Mammary epithelial cell (primary cell): ENCODE results near the gene AKT1S1.

Experiments used
- EZH2 ChIP-seq: IDR thresholded peaks from 2 replicates; pipeline ENCODE4 v1.6.1; 2012; ENCODE audit warnings: low read length, inconsistent platforms, borderline replicate concordance
- TF ChIP-seq, protein P1 (sequence below), 2 donors: IDR thresholded peaks in 1 of 2; conservative IDR thresholded peaks in 1 of 2; 2 replicates each; pipeline ENCODE4 v1.5.1; 2011 to 2012; ENCODE audit warnings: inconsistent platforms in 2 of 2, low read length in 2 of 2, mild to moderate bottlenecking in 2 of 2, control low read depth in 1 of 2, low read depth in 1 of 2; ENCODE audit not compliant: insufficient read depth in 1 of 2; ENCODE audit errors: extremely low read depth in 1 of 2

DNA sequence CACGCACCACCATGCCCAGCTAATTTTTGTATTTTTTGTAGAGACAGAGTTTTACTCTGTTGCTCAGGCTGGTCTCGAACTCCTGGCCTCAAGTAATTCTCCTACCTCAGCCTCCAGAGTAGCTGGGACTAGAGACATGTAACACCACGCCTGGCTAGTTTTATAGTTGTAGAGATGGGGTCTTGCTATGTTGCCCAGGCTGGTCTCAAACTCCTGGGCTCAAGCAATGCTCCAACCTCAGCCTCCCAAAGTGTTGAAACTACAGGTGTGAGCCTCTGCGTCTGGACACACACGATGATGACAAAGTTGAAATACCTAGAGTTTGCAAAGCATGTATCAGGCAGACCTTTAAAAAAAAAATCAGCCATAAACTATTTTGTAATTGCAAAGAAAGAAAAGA, 30.7 kb downstream of the AKT1S1 start:
- TF ChIP-seq, protein P1, sequence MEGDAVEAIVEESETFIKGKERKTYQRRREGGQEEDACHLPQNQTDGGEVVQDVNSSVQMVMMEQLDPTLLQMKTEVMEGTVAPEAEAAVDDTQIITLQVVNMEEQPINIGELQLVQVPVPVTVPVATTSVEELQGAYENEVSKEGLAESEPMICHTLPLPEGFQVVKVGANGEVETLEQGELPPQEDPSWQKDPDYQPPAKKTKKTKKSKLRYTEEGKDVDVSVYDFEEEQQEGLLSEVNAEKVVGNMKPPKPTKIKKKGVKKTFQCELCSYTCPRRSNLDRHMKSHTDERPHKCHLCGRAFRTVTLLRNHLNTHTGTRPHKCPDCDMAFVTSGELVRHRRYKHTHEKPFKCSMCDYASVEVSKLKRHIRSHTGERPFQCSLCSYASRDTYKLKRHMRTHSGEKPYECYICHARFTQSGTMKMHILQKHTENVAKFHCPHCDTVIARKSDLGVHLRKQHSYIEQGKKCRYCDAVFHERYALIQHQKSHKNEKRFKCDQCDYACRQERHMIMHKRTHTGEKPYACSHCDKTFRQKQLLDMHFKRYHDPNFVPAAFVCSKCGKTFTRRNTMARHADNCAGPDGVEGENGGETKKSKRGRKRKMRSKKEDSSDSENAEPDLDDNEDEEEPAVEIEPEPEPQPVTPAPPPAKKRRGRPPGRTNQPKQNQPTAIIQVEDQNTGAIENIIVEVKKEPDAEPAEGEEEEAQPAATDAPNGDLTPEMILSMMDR (conservative IDR thresholded peaks at IDR 0.05 in 1 of 2, IDR thresholded peaks at IDR 0.05 in 1 of 2; ENCODE audit: extremely low read depth in 1 of 2, insufficient read depth in 1 of 2, low read depth in 1 of 2, low read length in 2 of 2), result no peak
- TF ChIP-seq EZH2, result no peak
